ENCODE results near the gene R3HCC1L. TPM values are rescaled to one million over a fixed set of nuclear protein-coding genes. Genes with fewer than 3 reads are reported as not detected.
A peak's percentile ranks its signal among the peaks of the same experiment; 100 is the strongest.

R3HCC1L gene
- total and polyA plus RNA-seq, 3 experiments from 2014 or later, result 14.8 to 24.6 (median 24.3) TPM

- H3K27me3 Mint-ChIP-seq, result peaks cover 19 to 34% of the 10 kb centered on the region in 2 donors
- Histone ChIP-seq H3K27ac (ENCODE audit: low read depth, low read length) (no peak overlapping the region), H3K27me3 (ENCODE audit: insufficient read depth, low read length, poor library complexity, severe bottlenecking) (peaks cover 3% of the 10 kb centered on the region), H3K4me1 (ENCODE audit: insufficient read depth, low read length) (peaks cover 4% of the 10 kb centered on the region), H3K9me3 (ENCODE audit: low read length) (no peaks in the 10 kb centered on the region), H3K36me3 (ENCODE audit: insufficient read depth, low read length) (no peaks in the 10 kb centered on the region), H3K4me3 (ENCODE audit: low read length) (no peak overlapping the region)
- H3K27ac Mint-ChIP-seq, result peak overlapping the region in 3 of 8 donors; percentile 12 to 68 (median 32)
- no peaks in the 10 kb centered on the region for H3K9me3 Mint-ChIP-seq
- H3K36me3 Mint-ChIP-seq, result peaks cover 0 to 2% (median 2%) of the 10 kb centered on the region in 3 donors
- CTCF ChIA-PET, result no interaction called here
- H3K4me3 Mint-ChIP-seq, result no peak overlapping the region
- H3K4me1 Mint-ChIP-seq, result peaks cover 4 to 13% (median 6%) of the 10 kb centered on the region in 3 donors
- POLR2A ChIA-PET, result interaction anchor here (0.5 kb wide), 1 partner anchor 12 kb away, joined by 3 read pairs; no protein-coding TSS in a partner anchor
- no peak for DNase-seq
These were observed 130.1 kb downstream of the R3HCC1L start for GRCh38 chr10:98264378-98265065.

GRCh38 chr10:98265403-98266378, 131.2 kb downstream of the R3HCC1L start:
- Histone ChIP-seq H3K9me3 (ENCODE audit: low read length) (no peaks in the 10 kb centered on the region), H3K4me1 (ENCODE audit: insufficient read depth, low read length) (peaks cover 4% of the 10 kb centered on the region), H3K36me3 (ENCODE audit: insufficient read depth, low read length) (no peaks in the 10 kb centered on the region), H3K4me3 (ENCODE audit: low read length) (no peak overlapping the region), H3K27me3 (ENCODE audit: insufficient read depth, low read length, poor library complexity, severe bottlenecking) (peaks cover 3% of the 10 kb centered on the region), H3K27ac (ENCODE audit: low read depth, low read length) (no peak overlapping the region)
- CTCF ChIA-PET, result no interaction called here
- Mint-ChIP-seq H3K27ac (peak overlapping the region in 1 of 8 donors; percentile 84), H3K9me3 (no peaks in the 10 kb centered on the region), H3K4me1 (peaks cover 4 to 13% (median 6%) of the 10 kb centered on the region in 3 donors), H3K36me3 (peaks cover 0 to 2% (median 0%) of the 10 kb centered on the region in 3 donors), H3K27me3 (peaks cover 24 to 42% of the 10 kb centered on the region in 2 donors), H3K4me3 (peak overlapping the region in 2 of 7 donors; percentile 5 to 65)
- DNase-seq, result no peak
- POLR2A ChIA-PET, result no interaction called here

- H3K27ac Mint-ChIP-seq, result peak overlapping the region in 4 of 8 donors; percentile 13 to 94 (median 56)
These were observed 132.2 kb downstream of the R3HCC1L start for GRCh38 chr10:98266647-98267046.

GRCh38 chr10:98267069-98267893, 132.8 kb downstream of the R3HCC1L start:
- no peak overlapping the region for H3K4me3 ChIP-seq (ENCODE audit: low read length)

More at GRCh38 chr10:98266647-98267046, 132.2 kb downstream of the R3HCC1L start:
- peaks cover 4% of the 10 kb centered on the region for H3K4me1 ChIP-seq (ENCODE audit: insufficient read depth, low read length)
- Mint-ChIP-seq H3K4me1 (peaks cover 4 to 13% (median 6%) of the 10 kb centered on the region in 3 donors), H3K27me3 (peaks cover 25 to 49% of the 10 kb centered on the region in 2 donors), H3K9me3 (no peaks in the 10 kb centered on the region), H3K4me3 (peak overlapping the region; percentile 32 to 89 (median 73)), H3K36me3 (peaks cover 0 to 2% (median 0%) of the 10 kb centered on the region in 3 donors)
- H3K27me3 ChIP-seq (ENCODE audit: insufficient read depth, low read length, poor library complexity, severe bottlenecking), result peaks cover 3% of the 10 kb centered on the region
- no peak for DNase-seq
- no peak overlapping the region for H3K27ac ChIP-seq (ENCODE audit: low read depth, low read length)
- H3K4me3 ChIP-seq (ENCODE audit: low read length), result no peak overlapping the region
- ChIA-PET POLR2A (no interaction called here), CTCF (no interaction called here)
- H3K36me3 ChIP-seq (ENCODE audit: insufficient read depth, low read length), result no peaks in the 10 kb centered on the region
- no peaks in the 10 kb centered on the region for H3K9me3 ChIP-seq (ENCODE audit: low read length)

GRCh38 chr10:98267894-98268693, 133.6 kb downstream of the R3HCC1L start, which contains the start of gene LOXL4:
LOXL4 (minus strand) TSS chr10:98268194; CDS start chr10:98263019, 5,175 bp downstream.
- Mint-ChIP-seq H3K9me3 (no peaks in the 10 kb centered on the region), H3K27me3 (peaks cover 27 to 60% of the 10 kb centered on the region in 2 donors), H3K4me3 (peak within 1 kb of the TSS; percentile 71 to 90 (median 76)), H3K27ac (peak within 1 kb of the TSS in 4 of 8 donors; percentile 35 to 85 (median 72)), H3K4me1 (peaks cover 4 to 13% (median 6%) of the 10 kb centered on the region in 3 donors), H3K36me3 (peaks cover 0 to 2% (median 0%) of the 10 kb centered on the region in 3 donors)
- DNase-seq, result peak in 3 of 5 donors; percentile 4 to 20 (median 15)
- Histone ChIP-seq H3K4me1 (ENCODE audit: insufficient read depth, low read length) (peaks cover 4% of the 10 kb centered on the region), H3K27me3 (ENCODE audit: insufficient read depth, low read length, poor library complexity, severe bottlenecking) (peaks cover 3% of the 10 kb centered on the region), H3K36me3 (ENCODE audit: insufficient read depth, low read length) (no peaks in the 10 kb centered on the region), H3K4me3 (ENCODE audit: low read length) (peak within 1 kb of the TSS; percentile 28), H3K9me3 (ENCODE audit: low read length) (no peaks in the 10 kb centered on the region), H3K27ac (ENCODE audit: low read depth, low read length) (no peak within 1 kb of the TSS)
- ChIA-PET CTCF (no interaction called here), POLR2A (no interaction called here)

More at GRCh38 chr10:98267069-98267893, 132.8 kb downstream of the R3HCC1L start:
- H3K9me3 Mint-ChIP-seq, result no peaks in the 10 kb centered on the region
- ChIA-PET POLR2A (no interaction called here), CTCF (no interaction called here)
- no peak for DNase-seq
- peaks cover 25 to 52% of the 10 kb centered on the region in 2 donors for H3K27me3 Mint-ChIP-seq
- H3K27ac Mint-ChIP-seq, result peak overlapping the region in 4 of 8 donors; percentile 35 to 94 (median 70)
- Histone ChIP-seq H3K27ac (ENCODE audit: low read depth, low read length) (no peak overlapping the region), H3K9me3 (ENCODE audit: low read length) (no peaks in the 10 kb centered on the region), H3K36me3 (ENCODE audit: insufficient read depth, low read length) (no peaks in the 10 kb centered on the region), H3K27me3 (ENCODE audit: insufficient read depth, low read length, poor library complexity, severe bottlenecking) (peaks cover 3% of the 10 kb centered on the region), H3K4me1 (ENCODE audit: insufficient read depth, low read length) (peaks cover 4% of the 10 kb centered on the region)
- H3K4me3 Mint-ChIP-seq, result peak overlapping the region; percentile 70 to 89 (median 75)
- peaks cover 0 to 2% (median 0%) of the 10 kb centered on the region in 3 donors for H3K36me3 Mint-ChIP-seq
- H3K4me1 Mint-ChIP-seq, result peaks cover 4 to 13% (median 6%) of the 10 kb centered on the region in 3 donors

- no peaks in the 10 kb centered on the region for H3K9me3 ChIP-seq (ENCODE audit: low read length)
- H3K4me1 ChIP-seq (ENCODE audit: insufficient read depth, low read length), result peaks cover 4% of the 10 kb centered on the region
- Mint-ChIP-seq H3K27me3 (peaks cover 27 to 68% of the 10 kb centered on the region in 2 donors), H3K36me3 (peaks cover 0 to 2% (median 0%) of the 10 kb centered on the region in 3 donors), H3K4me1 (peaks cover 4 to 13% (median 6%) of the 10 kb centered on the region in 3 donors), H3K9me3 (no peaks in the 10 kb centered on the region), H3K27ac (peak overlapping the region in 3 of 8 donors; percentile 52 to 85 (median 66)), H3K4me3 (peak overlapping the region; percentile 55 to 90 (median 74))
- H3K4me3 ChIP-seq (ENCODE audit: low read length), result peak overlapping the region; percentile 28
- H3K27ac ChIP-seq (ENCODE audit: low read depth, low read length), result no peak overlapping the region
- ChIA-PET CTCF (no interaction called here), POLR2A (no interaction called here)
- no peaks in the 10 kb centered on the region for H3K36me3 ChIP-seq (ENCODE audit: insufficient read depth, low read length)
- DNase-seq, result no peak
- H3K27me3 ChIP-seq (ENCODE audit: insufficient read depth, low read length, poor library complexity, severe bottlenecking), result peaks cover 3% of the 10 kb centered on the region
These were observed 134.4 kb downstream of the R3HCC1L start for GRCh38 chr10:98268694-98269431.

All from CD8-positive, alpha-beta memory T cell (primary cell).